Upper lobe of right lung (tissue), 1 donor: ENCODE results near the gene MRPL10. TPM values are rescaled to one million over a fixed set of nuclear protein-coding genes. Genes with fewer than 3 reads are reported as not detected.

Experiments used
- ATAC-seq: fragments of 200-7000 bp; cut with Tn5 transposase; one replicate; pipeline ENCODE4 v1.9.1; 2020; ENCODE audit warnings: mild to moderate bottlenecking, moderate library complexity
- DNase-seq: peaks from one replicate; pipeline ENCODE4 v3.0.0-alpha.2; 2020
- H3K27ac ChIP-seq: fragments of 200-600 bp; one replicate; pipeline ENCODE4 v1.8.0; 2022
- H3K27me3 ChIP-seq: fragments of 200-600 bp; one replicate; pipeline ENCODE4 v1.8.0; 2022; ENCODE audit warnings: mild to moderate bottlenecking
- H3K36me3 ChIP-seq: fragments of 200-600 bp; one replicate; pipeline ENCODE4 v1.8.0; 2022
- H3K4me1 ChIP-seq: fragments of 200-600 bp; one replicate; pipeline ENCODE4 v1.8.0; 2022
- H3K4me3 ChIP-seq: fragments of 200-600 bp; one replicate; pipeline ENCODE4 v1.8.0; 2022; ENCODE audit warnings: mild to moderate bottlenecking
- H3K9me3 ChIP-seq: fragments of 200-600 bp; one replicate; pipeline ENCODE4 v1.8.0; 2022
- intact Hi-C: fragments of 100-400 bp; cut with DNase I; formaldehyde crosslinking; loops from one replicate; pipeline ENCODE4 v1.11.0; 2022
- total RNA-seq: library from RNA; stranded (reverse); fragmentation: NEBNext Ultra II Directional; extraction: Animal tissue kit (Norgen Biotek cat#: 25700); gene quantifications from one replicate; pipeline ENCODE4 v1.2.1, GENCODE V29; 2021
- TF ChIP-seq, protein P1 (sequence below): fragments of 200-600 bp; IDR thresholded peaks from one replicate; pipeline ENCODE4 v1.8.0; 2022; ENCODE audit warnings: antibody characterized with exemption
- donor health status: DM: no; HTN: yes; CAD: no; lungs with severe emphysema.

The MRPL10 gene
- total RNA-seq, 1 donor from 2014 or later, result 29.2 TPM

DNA sequence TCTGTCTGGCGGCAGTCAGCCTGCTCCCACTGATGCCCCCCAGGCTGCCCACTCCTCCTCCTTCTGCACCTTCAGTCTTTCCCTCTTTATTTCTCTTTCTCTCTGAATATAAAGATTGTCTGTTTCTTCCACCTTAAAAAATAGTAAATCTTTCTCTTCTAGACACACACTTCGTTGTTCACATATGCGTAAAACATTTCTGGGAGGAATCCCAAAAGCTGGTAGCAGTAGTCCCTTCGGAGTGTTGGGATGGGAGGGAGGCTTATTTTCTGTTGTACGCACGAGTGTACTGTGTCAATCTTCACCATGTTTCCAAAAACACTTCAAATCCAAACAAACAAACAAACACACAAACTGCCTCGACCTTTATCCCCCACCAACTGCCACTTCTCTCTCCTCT lies 19.6 kb downstream of the MRPL10 start:
- TF ChIP-seq, protein P1, sequence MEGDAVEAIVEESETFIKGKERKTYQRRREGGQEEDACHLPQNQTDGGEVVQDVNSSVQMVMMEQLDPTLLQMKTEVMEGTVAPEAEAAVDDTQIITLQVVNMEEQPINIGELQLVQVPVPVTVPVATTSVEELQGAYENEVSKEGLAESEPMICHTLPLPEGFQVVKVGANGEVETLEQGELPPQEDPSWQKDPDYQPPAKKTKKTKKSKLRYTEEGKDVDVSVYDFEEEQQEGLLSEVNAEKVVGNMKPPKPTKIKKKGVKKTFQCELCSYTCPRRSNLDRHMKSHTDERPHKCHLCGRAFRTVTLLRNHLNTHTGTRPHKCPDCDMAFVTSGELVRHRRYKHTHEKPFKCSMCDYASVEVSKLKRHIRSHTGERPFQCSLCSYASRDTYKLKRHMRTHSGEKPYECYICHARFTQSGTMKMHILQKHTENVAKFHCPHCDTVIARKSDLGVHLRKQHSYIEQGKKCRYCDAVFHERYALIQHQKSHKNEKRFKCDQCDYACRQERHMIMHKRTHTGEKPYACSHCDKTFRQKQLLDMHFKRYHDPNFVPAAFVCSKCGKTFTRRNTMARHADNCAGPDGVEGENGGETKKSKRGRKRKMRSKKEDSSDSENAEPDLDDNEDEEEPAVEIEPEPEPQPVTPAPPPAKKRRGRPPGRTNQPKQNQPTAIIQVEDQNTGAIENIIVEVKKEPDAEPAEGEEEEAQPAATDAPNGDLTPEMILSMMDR, result no peak
- intact Hi-C loops, result no loop called here
- H3K4me3 ChIP-seq, result no peak overlapping the region

DNA sequence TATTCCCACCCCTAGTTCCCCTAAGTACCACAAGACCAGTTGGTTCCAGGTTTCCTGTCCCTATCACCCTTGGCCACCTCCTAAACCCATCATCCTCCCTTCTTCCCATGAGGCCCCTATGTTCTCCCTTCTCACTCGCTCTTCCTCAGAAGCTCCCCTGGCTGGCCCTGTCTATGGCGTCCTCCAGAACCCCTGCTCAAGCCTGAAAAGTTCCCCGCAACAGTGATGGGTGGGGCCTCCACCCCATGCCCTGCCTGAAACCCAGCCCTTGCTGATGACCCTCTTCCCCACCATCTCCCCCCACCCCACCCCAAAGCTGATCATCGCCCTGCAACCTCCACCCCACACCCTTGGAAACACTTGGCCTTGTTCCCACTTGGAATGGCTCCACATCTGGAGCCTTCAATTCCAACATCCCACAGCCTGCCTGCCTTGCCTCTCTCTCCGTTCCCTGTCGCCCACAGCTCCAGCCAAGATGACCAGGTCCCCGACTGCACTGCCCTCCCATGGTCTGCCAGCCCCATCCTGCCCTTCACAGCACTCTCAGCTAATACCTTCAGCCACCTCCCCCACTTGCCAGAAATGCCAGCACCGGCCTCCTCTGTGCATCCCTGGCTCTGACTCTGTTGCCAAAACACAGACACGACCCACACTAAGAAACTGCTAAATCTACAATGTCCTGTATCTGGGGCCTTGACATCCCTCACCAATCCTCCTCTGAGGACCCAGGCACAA lies 20.3 kb downstream of the MRPL10 start:
- no peaks in the 10 kb centered on the region for H3K4me1 ChIP-seq
- peak overlapping the region; percentile 47 for H3K27ac ChIP-seq
- no peaks in the 10 kb centered on the region for H3K9me3 ChIP-seq
- no peaks in the 10 kb centered on the region for H3K27me3 ChIP-seq
- intact Hi-C loops, result no loop called here
- H3K4me3 ChIP-seq, result no peak overlapping the region
- DNase-seq (peak; percentile 59), ATAC-seq (no peak)
- TF ChIP-seq, protein P1, result no peak
- peaks cover 71% of the 10 kb centered on the region for H3K36me3 ChIP-seq

More for the DNA sequence above, 19.6 kb downstream of the MRPL10 start:
- Histone ChIP-seq H3K36me3 (peaks cover 73% of the 10 kb centered on the region), H3K27me3 (no peaks in the 10 kb centered on the region), H3K9me3 (no peaks in the 10 kb centered on the region), H3K4me1 (no peaks in the 10 kb centered on the region), H3K27ac (no peak overlapping the region)
- ATAC-seq (no peak), DNase-seq (no peak)

DNA sequence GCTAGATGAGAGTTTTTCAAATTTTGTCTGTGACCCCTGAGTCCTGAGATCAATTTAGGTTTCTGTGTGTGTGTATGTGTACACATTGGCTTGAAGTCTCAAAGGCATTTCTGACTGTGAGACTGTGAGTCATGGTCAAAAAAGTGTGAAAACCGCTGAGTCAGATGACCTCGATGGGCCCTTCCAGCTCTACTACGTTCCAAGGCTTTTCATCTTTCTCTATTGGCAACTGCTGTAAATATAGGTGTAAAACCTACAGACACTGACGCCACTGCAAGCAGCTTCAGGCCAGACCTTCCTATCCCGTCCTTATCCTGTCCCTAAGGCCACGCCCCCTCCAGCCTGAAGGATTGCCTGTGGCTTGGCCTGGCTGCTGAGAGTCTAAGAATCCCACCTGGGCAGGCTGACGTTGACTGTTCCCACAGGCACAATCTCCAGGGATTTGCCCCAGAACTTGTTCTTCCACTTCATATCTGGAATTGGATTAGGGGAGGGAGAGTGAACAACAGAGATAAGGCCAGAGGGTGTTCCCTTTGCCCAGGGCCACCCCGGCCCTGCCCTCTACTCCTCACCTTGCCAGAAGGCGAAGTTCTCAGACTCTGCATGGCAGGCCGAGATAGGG lies 21.0 kb downstream of the MRPL10 start:
- Histone ChIP-seq H3K27me3 (no peaks in the 10 kb centered on the region), H3K9me3 (no peaks in the 10 kb centered on the region), H3K4me1 (no peaks in the 10 kb centered on the region), H3K4me3 (no peak overlapping the region), H3K27ac (peak overlapping the region; percentile 47), H3K36me3 (peaks cover 63% of the 10 kb centered on the region)
- TF ChIP-seq, protein P1, result no peak
- DNase-seq, result peak; percentile 73
- intact Hi-C loops, result no loop called here
- peak; percentile 72 for ATAC-seq

DNA sequence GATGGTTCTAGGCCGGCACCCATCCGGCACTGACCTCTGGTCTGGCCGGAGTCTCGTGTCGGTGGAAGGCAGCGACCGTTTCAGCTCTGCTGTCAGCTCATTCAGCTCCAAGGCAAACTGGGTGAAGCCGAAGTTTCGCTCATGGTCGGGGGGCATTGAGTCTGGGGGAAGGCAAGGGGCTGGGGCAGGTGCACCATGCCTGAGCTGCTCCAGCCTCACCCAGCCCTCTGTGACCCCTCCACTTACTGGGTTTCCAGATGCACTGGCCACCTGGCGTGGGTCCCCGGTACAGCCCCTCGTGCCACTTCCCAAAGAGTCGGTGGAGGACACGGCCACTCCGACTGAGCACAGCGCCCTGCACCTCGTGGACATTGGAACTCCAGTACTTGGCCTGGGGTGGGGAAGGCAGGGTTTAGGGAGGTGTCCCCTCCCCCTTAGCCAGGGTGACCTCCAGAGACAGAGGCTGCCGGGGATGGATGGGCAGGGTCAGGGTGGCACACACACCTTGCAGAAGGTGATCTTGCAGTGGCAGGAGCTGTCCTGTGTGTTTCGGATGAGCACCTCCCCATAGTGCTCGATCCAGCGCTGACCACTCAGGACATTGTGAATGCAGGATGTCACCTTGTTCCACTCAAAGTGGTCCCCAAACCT lies 22.4 kb downstream of the MRPL10 start:
- TF ChIP-seq, protein P1, result no peak
- Histone ChIP-seq H3K4me1 (no peaks in the 10 kb centered on the region), H3K9me3 (no peaks in the 10 kb centered on the region), H3K27me3 (no peaks in the 10 kb centered on the region), H3K27ac (no peak overlapping the region), H3K4me3 (no peak overlapping the region), H3K36me3 (peaks cover 52% of the 10 kb centered on the region)
- ATAC-seq, result no peak
- peak; percentile 54 for DNase-seq
- intact Hi-C loops, result no loop called here

DNA sequence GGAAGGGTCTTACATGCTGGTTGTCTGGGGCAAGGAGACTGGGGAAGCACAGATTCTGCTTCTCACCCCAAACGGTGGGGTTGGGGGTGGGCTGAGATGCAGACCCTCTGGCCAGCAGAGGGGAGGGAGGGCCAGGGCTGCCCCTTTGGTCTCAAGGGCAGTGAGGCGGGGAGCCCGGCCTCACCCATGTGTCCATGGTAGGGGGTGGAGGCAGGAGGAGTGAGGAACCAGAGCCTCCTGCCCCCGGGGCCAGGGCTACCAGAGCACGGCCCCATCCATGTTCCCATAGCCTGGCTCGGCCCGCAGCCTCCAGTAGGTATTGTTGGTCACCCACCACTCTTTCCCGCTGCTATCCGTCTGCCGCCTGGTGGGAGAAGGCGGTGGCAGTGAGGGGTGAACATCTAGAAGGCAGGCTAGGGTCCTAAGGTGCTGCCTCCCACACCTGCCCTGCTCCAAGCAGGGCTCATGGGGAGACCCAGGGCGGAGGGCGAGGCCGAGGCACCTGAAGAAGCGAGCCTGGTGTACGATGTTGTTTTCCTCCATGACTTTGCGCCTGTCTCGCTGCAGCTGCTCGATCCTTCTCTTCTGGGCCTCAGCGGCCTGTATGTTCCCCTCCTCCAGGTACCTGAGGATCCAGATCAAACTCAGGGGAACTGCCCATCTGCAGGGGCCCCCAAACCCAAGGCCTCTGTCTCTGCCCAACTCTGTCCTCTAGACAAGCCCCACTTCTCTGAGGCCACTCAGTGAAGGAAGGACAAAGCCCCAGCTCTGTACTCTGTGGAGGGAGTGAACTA lies 23.1 kb downstream of the MRPL10 start:
- ATAC-seq (no peak), DNase-seq (peak; percentile 51)
- Histone ChIP-seq H3K4me1 (no peaks in the 10 kb centered on the region), H3K27me3 (no peaks in the 10 kb centered on the region), H3K4me3 (no peak overlapping the region), H3K9me3 (no peaks in the 10 kb centered on the region), H3K27ac (no peak overlapping the region), H3K36me3 (peaks cover 46% of the 10 kb centered on the region)
- intact Hi-C loops, result no loop called here
- TF ChIP-seq, protein P1, result no peak
